Measurements from ENCODE around the gene TANC1. TPM values are rescaled to one million over a fixed set of nuclear protein-coding genes. Genes with fewer than 3 reads are reported as not detected.

The TANC1 gene
- total and polyA plus RNA-seq, 2 experiments from 2014 or later = 22.1 to 34.8 TPM

DNA sequence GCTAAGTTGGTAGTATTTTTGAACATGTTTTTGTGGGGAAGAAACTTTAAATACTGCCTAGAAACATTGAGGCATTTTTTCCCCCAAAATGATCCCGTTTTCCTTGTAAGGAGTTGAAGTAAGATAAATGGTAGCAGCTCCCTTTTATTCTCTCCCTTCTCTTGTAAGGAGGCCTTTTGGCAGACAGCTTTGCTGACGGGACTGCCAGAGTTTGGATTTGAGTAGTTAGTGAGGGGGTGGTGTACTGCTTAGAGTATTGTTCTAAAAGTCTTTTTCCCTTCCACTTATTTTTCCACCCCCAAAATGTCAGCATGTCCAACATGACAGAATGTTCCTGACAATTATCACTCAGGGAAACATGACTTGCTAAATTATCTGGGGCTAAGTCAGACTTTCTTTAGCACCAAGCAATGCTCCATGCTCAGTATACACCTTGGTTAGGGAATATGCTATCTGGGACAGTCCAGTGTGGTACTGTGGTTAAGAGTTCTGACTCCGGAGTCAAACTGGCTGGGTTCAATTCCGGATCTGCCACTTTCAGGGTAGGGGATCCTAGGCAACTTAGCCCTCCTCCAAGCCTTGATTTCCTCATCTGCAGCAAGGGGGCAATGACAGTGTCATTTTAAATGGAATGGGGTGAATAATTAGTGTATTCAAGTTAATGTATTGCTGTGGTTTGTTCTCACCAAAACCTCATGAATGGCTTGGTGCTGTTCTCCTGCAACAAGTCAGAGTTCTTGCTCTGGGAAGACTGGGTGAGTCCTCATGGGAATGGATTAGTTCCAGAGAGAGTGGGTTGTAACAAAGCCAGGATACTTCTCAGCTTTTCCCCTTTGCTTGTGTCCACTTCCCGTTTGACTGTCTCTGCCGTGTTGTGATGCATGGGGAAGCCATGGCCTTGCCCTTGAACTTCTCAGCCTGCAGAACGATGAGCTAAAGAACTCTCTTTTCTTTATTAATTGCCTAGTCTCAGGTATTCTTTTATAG lies 116.2 kb downstream of the TANC1 start:
- Histone ChIP-seq H3K27me3 (no peaks in the 10 kb centered on the region), H3K4me3 (no peak overlapping the region), H3K9me3 (ENCODE audit: low read depth) (no peaks in the 10 kb centered on the region), H3K36me3 (no peaks in the 10 kb centered on the region), H3K4me1 (ENCODE audit: low read depth) (peaks cover 26% of the 10 kb centered on the region), H3K27ac (no peak overlapping the region)
- TF ChIP-seq, protein P1, sequence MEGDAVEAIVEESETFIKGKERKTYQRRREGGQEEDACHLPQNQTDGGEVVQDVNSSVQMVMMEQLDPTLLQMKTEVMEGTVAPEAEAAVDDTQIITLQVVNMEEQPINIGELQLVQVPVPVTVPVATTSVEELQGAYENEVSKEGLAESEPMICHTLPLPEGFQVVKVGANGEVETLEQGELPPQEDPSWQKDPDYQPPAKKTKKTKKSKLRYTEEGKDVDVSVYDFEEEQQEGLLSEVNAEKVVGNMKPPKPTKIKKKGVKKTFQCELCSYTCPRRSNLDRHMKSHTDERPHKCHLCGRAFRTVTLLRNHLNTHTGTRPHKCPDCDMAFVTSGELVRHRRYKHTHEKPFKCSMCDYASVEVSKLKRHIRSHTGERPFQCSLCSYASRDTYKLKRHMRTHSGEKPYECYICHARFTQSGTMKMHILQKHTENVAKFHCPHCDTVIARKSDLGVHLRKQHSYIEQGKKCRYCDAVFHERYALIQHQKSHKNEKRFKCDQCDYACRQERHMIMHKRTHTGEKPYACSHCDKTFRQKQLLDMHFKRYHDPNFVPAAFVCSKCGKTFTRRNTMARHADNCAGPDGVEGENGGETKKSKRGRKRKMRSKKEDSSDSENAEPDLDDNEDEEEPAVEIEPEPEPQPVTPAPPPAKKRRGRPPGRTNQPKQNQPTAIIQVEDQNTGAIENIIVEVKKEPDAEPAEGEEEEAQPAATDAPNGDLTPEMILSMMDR (IDR thresholded peaks at IDR 0.05; ENCODE audit: low read depth, low read length) = no peak
- peak in 1 of 2 donors; percentile 72 for DNase-seq (ENCODE audit: low read depth in 1 of 2, low spot score in 1 of 2)

DNA sequence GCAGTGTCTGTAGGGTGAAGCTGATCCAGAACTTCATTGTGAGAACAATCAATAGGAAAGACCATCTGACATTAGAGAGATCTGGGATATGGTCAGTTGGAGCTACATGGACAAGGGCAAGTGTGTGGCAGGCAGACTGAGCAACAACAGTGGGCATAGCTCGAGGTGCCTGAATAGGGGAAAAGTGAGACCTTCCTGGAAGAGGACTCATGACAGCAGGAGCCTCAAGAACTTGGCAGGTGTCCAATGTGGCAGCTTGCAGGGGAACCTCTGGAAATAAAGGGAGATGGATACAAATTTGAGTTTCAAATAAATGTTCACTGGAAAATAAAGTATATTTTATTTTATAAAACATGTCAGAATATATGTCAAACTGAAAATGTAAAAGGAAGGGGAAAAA lies 117.9 kb downstream of the TANC1 start:
- Histone ChIP-seq H3K9me3 (ENCODE audit: low read depth) (no peaks in the 10 kb centered on the region), H3K4me3 (no peak overlapping the region), H3K36me3 (no peaks in the 10 kb centered on the region), H3K27ac (no peak overlapping the region), H3K27me3 (no peaks in the 10 kb centered on the region), H3K4me1 (ENCODE audit: low read depth) (peaks cover 37% of the 10 kb centered on the region)
- TF ChIP-seq, protein P1 (IDR thresholded peaks at IDR 0.05; ENCODE audit: low read depth, low read length) = no peak
- peak; percentile 41 to 51 for DNase-seq (ENCODE audit: low read depth in 1 of 2, low spot score in 1 of 2)

DNA sequence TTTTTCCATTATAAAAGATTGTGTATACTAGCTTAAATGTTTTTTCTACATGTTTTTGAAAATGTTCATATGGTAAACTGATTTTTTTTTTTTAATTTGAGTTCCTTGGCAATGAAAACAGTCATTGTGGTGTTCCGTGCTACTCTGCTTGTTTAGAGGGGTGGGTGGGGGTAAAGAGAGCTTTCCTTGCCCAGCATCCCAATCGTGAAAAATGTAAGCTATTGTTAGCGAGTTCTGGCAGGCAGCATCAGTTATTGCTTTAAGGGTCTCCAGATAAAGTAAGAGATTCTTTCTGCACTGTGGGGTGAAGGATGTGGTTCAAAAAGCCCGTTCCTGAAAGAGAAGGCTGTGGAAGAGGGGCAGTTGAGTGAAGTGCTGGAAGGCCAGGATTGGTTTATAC lies 118.4 kb downstream of the TANC1 start:
- Histone ChIP-seq H3K27ac (peak overlapping the region; percentile 32), H3K9me3 (ENCODE audit: low read depth) (no peaks in the 10 kb centered on the region), H3K36me3 (no peaks in the 10 kb centered on the region), H3K4me1 (ENCODE audit: low read depth) (peaks cover 41% of the 10 kb centered on the region), H3K27me3 (no peaks in the 10 kb centered on the region), H3K4me3 (no peak overlapping the region)
- no peak for DNase-seq (ENCODE audit: low read depth in 1 of 2, low spot score in 1 of 2)
- TF ChIP-seq, protein P1 (IDR thresholded peaks at IDR 0.05; ENCODE audit: low read depth, low read length) = no peak

DNA sequence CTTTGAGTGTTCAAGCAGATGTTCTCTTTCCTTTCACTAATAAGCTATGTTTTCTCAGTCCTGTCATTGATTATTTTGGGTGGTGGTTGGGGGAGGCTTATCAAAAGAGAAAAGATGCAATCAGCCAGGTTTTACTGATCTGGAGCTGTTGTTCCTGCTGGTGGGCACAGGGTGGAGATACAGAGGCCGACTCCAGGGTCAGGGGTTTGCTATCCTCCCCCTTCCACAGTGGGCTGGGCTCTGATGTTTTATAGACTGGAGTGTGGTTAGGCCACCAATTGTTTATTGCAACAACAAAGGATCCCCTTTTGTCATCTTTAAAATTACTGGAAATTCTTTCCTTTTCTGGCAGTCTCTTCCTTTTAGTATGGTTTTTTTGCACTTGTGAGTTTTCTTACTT lies 120.5 kb downstream of the TANC1 start:
- H3K9me3 ChIP-seq (ENCODE audit: low read depth) = no peaks in the 10 kb centered on the region
- no peaks in the 10 kb centered on the region for H3K36me3 ChIP-seq
- DNase-seq (ENCODE audit: low read depth in 1 of 2, low spot score in 1 of 2) = no peak
- no peaks in the 10 kb centered on the region for H3K27me3 ChIP-seq
- H3K4me3 ChIP-seq = no peak overlapping the region
- H3K27ac ChIP-seq = no peak overlapping the region
- H3K4me1 ChIP-seq (ENCODE audit: low read depth) = peaks cover 45% of the 10 kb centered on the region
- TF ChIP-seq, protein P1 (IDR thresholded peaks at IDR 0.05; ENCODE audit: low read depth, low read length) = no peak

DNA sequence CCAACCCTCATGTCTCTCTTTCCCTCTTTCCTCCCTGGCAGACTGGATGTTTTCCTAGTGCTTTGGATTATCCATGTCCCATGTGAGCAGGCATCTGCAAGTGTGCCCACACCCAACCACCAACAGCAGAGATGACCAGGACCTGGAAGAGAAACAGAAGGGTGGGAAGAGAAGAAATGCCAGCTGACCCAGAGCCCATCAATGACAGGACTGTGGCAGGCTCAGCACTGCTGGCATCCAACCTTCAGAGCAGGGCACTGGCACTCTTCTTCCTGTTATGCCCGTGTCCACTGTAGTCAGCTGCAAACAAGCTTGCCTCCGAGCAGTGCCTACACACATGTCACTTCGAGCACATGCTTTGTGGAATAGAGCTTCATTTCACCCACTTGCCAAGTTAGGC lies 121.1 kb downstream of the TANC1 start:
- no peak for DNase-seq (ENCODE audit: low read depth in 1 of 2, low spot score in 1 of 2)
- H3K27ac ChIP-seq = no peak overlapping the region

More for the DNA sequence above, 121.1 kb downstream of the TANC1 start:
- TF ChIP-seq, protein P1 (IDR thresholded peaks at IDR 0.05; ENCODE audit: low read depth, low read length) = no peak
- Histone ChIP-seq H3K36me3 (no peaks in the 10 kb centered on the region), H3K4me1 (ENCODE audit: low read depth) (peaks cover 43% of the 10 kb centered on the region), H3K9me3 (ENCODE audit: low read depth) (no peaks in the 10 kb centered on the region), H3K4me3 (no peak overlapping the region), H3K27me3 (no peaks in the 10 kb centered on the region)
